LNCAP (cell line): ENCODE data around the gene CACNA1B.

Experiments used
- CTCF ChIP-seq: fragments of 450-650 bp; IDR thresholded peaks from 2 replicates; pipeline ENCODE4 v1.5.1; 2017; ENCODE audit warnings: mild to moderate bottlenecking

CACNA1B gene

GRCh38 chr9:138065287-138065686 lies 187.7 kb downstream of the CACNA1B start:
- no peak for TF ChIP-seq CTCF

- TF ChIP-seq CTCF = no peak
Measured at GRCh38 chr9:138066049-138066448, 188.5 kb downstream of the CACNA1B start.

- no peak for TF ChIP-seq CTCF
Measured at GRCh38 chr9:138067613-138068367, 190.2 kb downstream of the CACNA1B start.

GRCh38 chr9:138068601-138069035 lies 191.0 kb downstream of the CACNA1B start:
- no peak for TF ChIP-seq CTCF

GRCh38 chr9:138069731-138070456 lies 192.3 kb downstream of the CACNA1B start:
- no peak for TF ChIP-seq CTCF

- no peak for TF ChIP-seq CTCF
Measured at GRCh38 chr9:138070815-138071214, 193.2 kb downstream of the CACNA1B start.

GRCh38 chr9:138071292-138071691 lies 193.7 kb downstream of the CACNA1B start:
- no peak for TF ChIP-seq CTCF
